Neural cell (in vitro differentiated cells): ENCODE data around the gene HSPA12A. TPM values are rescaled to one million over a fixed set of nuclear protein-coding genes. Genes with fewer than 3 reads are reported as not detected.

ENCODE experiments used
- H2AFZ ChIP-seq: fragments of 200-600, 300-800 bp; sonication (generic), shearing (Covaris generic); 2 replicates; pipeline ENCODE4 v1.6.0; 2014; ENCODE audit warnings: low read depth, mild to moderate bottlenecking, antibody characterized with exemption, low read length, moderate library complexity
- H3F3A ChIP-seq: fragments of 200-600 bp; shearing (Covaris generic); 2 replicates; pipeline ENCODE4 v1.6.1; 2016; ENCODE audit warnings: mild to moderate bottlenecking, moderate library complexity, mixed read lengths, antibody characterized with exemption, low read length; ENCODE audit not compliant: insufficient read depth, poor library complexity, severe bottlenecking
- H3K27ac ChIP-seq: fragments of 200-600, 300-800 bp; sonication (generic), shearing (Covaris generic); 2 replicates; pipeline ENCODE4 v1.5.1; 2014; ENCODE audit warnings: mild to moderate bottlenecking, low read length, moderate library complexity
- H3K27me3 ChIP-seq: fragments of 300-800, 200-600 bp; sonication (generic), shearing (Covaris generic); 2 replicates; pipeline ENCODE4 v1.6.0; 2014; ENCODE audit warnings: mild to moderate bottlenecking, low read depth, low read length, moderate library complexity; ENCODE audit not compliant: insufficient read depth
- H3K36me3 ChIP-seq: fragments of 300-800, 200-600 bp; sonication (generic), shearing (Covaris generic); 2 replicates; pipeline ENCODE4 v1.5.1; 2014; ENCODE audit warnings: mild to moderate bottlenecking, antibody characterized with exemption, low read length, moderate library complexity; ENCODE audit not compliant: insufficient read depth
- H3K4me2 ChIP-seq: fragments of 300-800, 200-600 bp; sonication (generic), shearing (Covaris generic); 2 replicates; pipeline ENCODE4 v1.6.0; 2014; ENCODE audit warnings: mild to moderate bottlenecking, low read length
- H3K4me3 ChIP-seq: fragments of 300-800, 200-600 bp; sonication (generic), shearing (Covaris generic); 2 replicates; pipeline ENCODE4 v1.5.1; 2014; ENCODE audit warnings: mild to moderate bottlenecking, low read length, moderate library complexity
- H3K79me2 ChIP-seq: fragments of 200-600 bp; shearing (Covaris generic); replicated peaks from 2 replicates; pipeline ENCODE4 v1.6.0; 2014; ENCODE audit warnings: mild to moderate bottlenecking, low read length, moderate library complexity; ENCODE audit not compliant: insufficient read depth
- H3K9ac ChIP-seq: fragments of 300-800, 200-600 bp; sonication (generic), shearing (Covaris generic); 2 replicates; pipeline ENCODE4 v1.6.1; 2016; ENCODE audit warnings: mild to moderate bottlenecking, low read length, mixed read lengths
- H3K9me2 ChIP-seq: fragments of 200-600 bp; shearing (Covaris generic); 2 replicates; pipeline ENCODE4 v1.6.1; 2016; ENCODE audit warnings: mild to moderate bottlenecking, low read length, mixed read lengths; ENCODE audit not compliant: insufficient read depth
- H3K9me3 ChIP-seq: fragments of 200-600, 300-800 bp; sonication (generic), shearing (Covaris generic); 2 replicates; pipeline ENCODE4 v1.6.1; 2016; ENCODE audit warnings: mild to moderate bottlenecking, mixed run types, low read length, moderate library complexity, mixed read lengths
- H4K20me1 ChIP-seq: fragments of 200-600 bp; shearing (Covaris generic); 2 replicates; pipeline ENCODE4 v1.6.1; 2016; ENCODE audit warnings: mild to moderate bottlenecking, mixed run types; ENCODE audit not compliant: insufficient read depth
- EP300 ChIP-seq: fragments of 450-650 bp; conservative IDR thresholded peaks from 2 replicates; pipeline ENCODE4 v1.6.1; 2014; ENCODE audit warnings: antibody characterized with exemption, mild to moderate bottlenecking, moderate library complexity; ENCODE audit not compliant: poor library complexity, severe bottlenecking
- EZH2 ChIP-seq: fragments of 200-600, 300-800 bp; shearing (Covaris generic), sonication (generic); IDR thresholded peaks from 2 replicates; pipeline ENCODE4 v1.6.1; 2014; ENCODE audit warnings: antibody characterized with exemption, low read length, borderline replicate concordance, mild to moderate bottlenecking; ENCODE audit not compliant: insufficient read depth, poor library complexity, severe bottlenecking
- MXI1 ChIP-seq: fragments of 450-650 bp; conservative IDR thresholded peaks from 2 replicates; pipeline ENCODE4 v1.6.1; 2014; ENCODE audit warnings: antibody characterized with exemption, mild to moderate bottlenecking; ENCODE audit not compliant: poor library complexity, severe bottlenecking
- POLR2AphosphoS5 ChIP-seq: IDR thresholded peaks from 2 replicates; pipeline ENCODE4 v1.6.1; 2012
- RAD21 ChIP-seq: fragments of 450-650 bp; conservative IDR thresholded peaks from 2 replicates; pipeline ENCODE4 v1.6.1; 2014; ENCODE audit warnings: antibody characterized with exemption, mild to moderate bottlenecking, moderate library complexity
- REST ChIP-seq: IDR thresholded peaks from 2 replicates; pipeline ENCODE4 v1.6.1; 2012; ENCODE audit warnings: borderline replicate concordance
- SMC3 ChIP-seq: fragments of 450-650 bp; conservative IDR thresholded peaks from 2 replicates; pipeline ENCODE4 v1.6.1; 2014; ENCODE audit warnings: antibody characterized with exemption, mild to moderate bottlenecking, moderate library complexity; ENCODE audit not compliant: poor library complexity
- TAF1 ChIP-seq: IDR thresholded peaks from 2 replicates; pipeline ENCODE4 v1.6.1; 2012; ENCODE audit warnings: low read depth
- polyA plus RNA-seq: library from polyadenylated mRNA; depleted of rRNA; stranded (reverse); fragments of >200 nt; gene quantifications from 2 replicates; pipeline ENCODE4 v1.2.3, GENCODE V29; 2014
- TF ChIP-seq, protein P1 (sequence below): fragments of 450-650 bp; IDR thresholded peaks from 2 replicates; pipeline ENCODE4 v1.5.1; 2014; ENCODE audit warnings: antibody characterized with exemption, mild to moderate bottlenecking, moderate library complexity; ENCODE audit not compliant: poor library complexity, severe bottlenecking

The HSPA12A gene
- polyA plus RNA-seq, 1 donor from 2014 or later = 5.9 TPM

GRCh38 chr10:116659049-116659670 lies 83.2 kb downstream of the HSPA12A start:
- Histone ChIP-seq H3K9me2 (no peaks in the 10 kb centered on the region), H4K20me1 (no peaks in the 10 kb centered on the region), H3K4me2 (no peak overlapping the region), H3K27me3 (no peaks in the 10 kb centered on the region), H3K79me2 (no peaks in the 10 kb centered on the region), H3F3A (no peaks in the 10 kb centered on the region), H3K9me3 (no peaks in the 10 kb centered on the region), H3K9ac (no peak overlapping the region), H3K27ac (no peak overlapping the region), H2AFZ (no peak overlapping the region), H3K4me3 (no peak overlapping the region), H3K36me3 (no peaks in the 10 kb centered on the region)
- TF ChIP-seq RAD21 (no peak), POLR2AphosphoS5 (no peak), REST (no peak), MXI1 (no peak), EZH2 (no peak), TAF1 (no peak), SMC3 (no peak), EP300 (no peak)
- TF ChIP-seq, protein P1, sequence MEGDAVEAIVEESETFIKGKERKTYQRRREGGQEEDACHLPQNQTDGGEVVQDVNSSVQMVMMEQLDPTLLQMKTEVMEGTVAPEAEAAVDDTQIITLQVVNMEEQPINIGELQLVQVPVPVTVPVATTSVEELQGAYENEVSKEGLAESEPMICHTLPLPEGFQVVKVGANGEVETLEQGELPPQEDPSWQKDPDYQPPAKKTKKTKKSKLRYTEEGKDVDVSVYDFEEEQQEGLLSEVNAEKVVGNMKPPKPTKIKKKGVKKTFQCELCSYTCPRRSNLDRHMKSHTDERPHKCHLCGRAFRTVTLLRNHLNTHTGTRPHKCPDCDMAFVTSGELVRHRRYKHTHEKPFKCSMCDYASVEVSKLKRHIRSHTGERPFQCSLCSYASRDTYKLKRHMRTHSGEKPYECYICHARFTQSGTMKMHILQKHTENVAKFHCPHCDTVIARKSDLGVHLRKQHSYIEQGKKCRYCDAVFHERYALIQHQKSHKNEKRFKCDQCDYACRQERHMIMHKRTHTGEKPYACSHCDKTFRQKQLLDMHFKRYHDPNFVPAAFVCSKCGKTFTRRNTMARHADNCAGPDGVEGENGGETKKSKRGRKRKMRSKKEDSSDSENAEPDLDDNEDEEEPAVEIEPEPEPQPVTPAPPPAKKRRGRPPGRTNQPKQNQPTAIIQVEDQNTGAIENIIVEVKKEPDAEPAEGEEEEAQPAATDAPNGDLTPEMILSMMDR = no peak

DNA sequence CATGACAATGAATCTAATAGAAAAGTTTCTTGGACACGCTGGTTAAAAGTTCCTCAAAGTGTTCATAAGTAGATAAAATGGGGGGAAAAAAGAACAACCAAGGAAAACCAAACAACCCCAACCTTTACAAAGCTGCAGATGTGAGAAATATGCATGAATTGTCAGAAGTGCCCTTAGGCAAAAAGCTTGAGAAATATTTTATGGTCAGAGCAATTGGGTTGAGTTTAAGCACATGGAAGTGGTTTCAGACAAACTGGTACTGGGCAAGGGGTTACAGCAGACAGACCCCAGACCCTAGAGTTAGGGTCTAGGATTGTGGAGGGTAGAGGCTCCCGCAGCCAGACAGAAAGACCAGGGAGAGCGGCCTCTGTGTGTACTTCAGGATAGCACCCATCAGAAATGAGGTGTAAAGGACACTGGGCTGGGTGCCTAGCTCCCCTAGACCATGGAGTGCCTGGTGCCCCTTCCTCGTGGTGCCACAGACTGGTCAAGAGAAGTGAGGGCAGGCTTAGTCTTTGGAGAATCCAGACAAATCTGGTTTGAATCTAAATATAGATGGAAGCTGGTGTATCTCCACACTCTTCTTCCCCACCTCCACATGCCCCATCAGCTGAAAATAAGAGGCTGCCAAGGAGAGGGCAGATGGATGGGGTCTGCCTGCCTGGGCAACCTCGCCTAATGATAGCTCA lies 84.4 kb downstream of the HSPA12A start:
- H3K9ac ChIP-seq = no peak overlapping the region
- TF ChIP-seq SMC3 (no peak), POLR2AphosphoS5 (no peak), TAF1 (no peak), RAD21 (no peak), MXI1 (no peak), EP300 (no peak), REST (no peak), EZH2 (no peak)
- TF ChIP-seq, protein P1 = no peak

More for the DNA sequence above, 84.4 kb downstream of the HSPA12A start:
- Histone ChIP-seq H3K36me3 (no peaks in the 10 kb centered on the region), H3K9me3 (no peaks in the 10 kb centered on the region), H3K4me2 (no peak overlapping the region), H3K27me3 (no peaks in the 10 kb centered on the region), H3K9me2 (no peaks in the 10 kb centered on the region), H3K79me2 (no peaks in the 10 kb centered on the region), H3K4me3 (no peak overlapping the region), H4K20me1 (no peaks in the 10 kb centered on the region), H3F3A (no peaks in the 10 kb centered on the region), H3K27ac (no peak overlapping the region), H2AFZ (no peak overlapping the region)
